Fibroblast of the aortic adventitia (primary cell): ENCODE results near the gene BRI3. TPM values are rescaled to one million over a fixed set of nuclear protein-coding genes. Genes with fewer than 3 reads are reported as not detected.
A peak's percentile ranks its signal among the peaks of the same experiment; 100 is the strongest.

Experiments
- DNase-seq: peaks from one replicate; pipeline ENCODE4 v3.0.0-alpha.2; 2010; ENCODE audit warnings: low read depth
- H3K4me3 ChIP-seq: 2 replicates; pipeline ENCODE4 v1.5.1; 2011; ENCODE audit warnings: low read depth, mild to moderate bottlenecking, control low read depth, low read length, moderate library complexity
- CTCF ChIP-seq: IDR thresholded peaks from 2 replicates; pipeline ENCODE4 v1.5.1; 2011; ENCODE audit warnings: mild to moderate bottlenecking, low read length, control low read depth, inconsistent platforms; ENCODE audit not compliant: insufficient read depth
- total RNA-seq: library from RNA; depleted of rRNA; stranded (reverse); fragments of >200 nt; gene quantifications from 2 replicates; pipeline ENCODE4 v1.2.3, GENCODE V29; 2012; ENCODE audit warnings: low replicate concordance

BRI3 gene
- total RNA-seq, 1 donor, result 105 TPM

GRCh38 chr7:98252425-98253054, 28.9 kb upstream of the BRI3 start:
- DNase-seq, result peak; percentile 18
- TF ChIP-seq CTCF, result peak; percentile 5

GRCh38 chr7:98254516-98254915, 27.0 kb upstream of the BRI3 start:
- no peak for DNase-seq
- H3K4me3 ChIP-seq, result no peak overlapping the region
- no peak for TF ChIP-seq CTCF

More at GRCh38 chr7:98252425-98253054, 28.9 kb upstream of the BRI3 start:
- H3K4me3 ChIP-seq, result peak overlapping the region; percentile 96

- TF ChIP-seq CTCF, result no peak
- DNase-seq, result no peak
- no peak overlapping the region for H3K4me3 ChIP-seq
These were observed 26.4 kb upstream of the BRI3 start for GRCh38 chr7:98254951-98255610.

- TF ChIP-seq CTCF, result no peak
- no peak for DNase-seq
- H3K4me3 ChIP-seq, result no peak overlapping the region
These were observed 25.1 kb upstream of the BRI3 start for GRCh38 chr7:98256431-98256830.

- no peak for TF ChIP-seq CTCF
- no peak for DNase-seq
- no peak overlapping the region for H3K4me3 ChIP-seq
These were observed 23.8 kb upstream of the BRI3 start for GRCh38 chr7:98257701-98258100.

- DNase-seq, result no peak
- no peak overlapping the region for H3K4me3 ChIP-seq
- no peak for TF ChIP-seq CTCF
These were observed 15.6 kb upstream of the BRI3 start for GRCh38 chr7:98265841-98266271.
